GM12865 (cell line): ENCODE measurements around the gene RNF115.

ENCODE experiments used
- DNase-seq: peaks from one replicate; pipeline ENCODE4 v3.0.0; 2010; ENCODE audit warnings: low read depth
- H3K4me3 ChIP-seq: 2 replicates; pipeline ENCODE4 v1.5.1; 2011; ENCODE audit warnings: mild to moderate bottlenecking, low read depth, low read length, control low read depth
- CTCF ChIP-seq: IDR thresholded peaks from 2 replicates; pipeline ENCODE4 v1.5.1; 2011; ENCODE audit warnings: low read length, control low read depth, low read depth, inconsistent platforms; ENCODE audit not compliant: insufficient read depth; ENCODE audit errors: missing control alignments

The RNF115 gene

GRCh38 chr1:145714524-145715111, 109.3 kb downstream of the RNF115 start:
- H3K4me3 ChIP-seq, result no peak overlapping the region
- no peak for TF ChIP-seq CTCF
- no peak for DNase-seq

GRCh38 chr1:145711213-145711651, 112.7 kb downstream of the RNF115 start:
- no peak for DNase-seq
- no peak overlapping the region for H3K4me3 ChIP-seq
- no peak for TF ChIP-seq CTCF

- no peak overlapping the region for H3K4me3 ChIP-seq
- DNase-seq, result no peak
Measured at GRCh38 chr1:145710291-145711027, 113.4 kb downstream of the RNF115 start.

GRCh38 chr1:145708063-145708462, 115.8 kb downstream of the RNF115 start:
- DNase-seq, result peak; percentile 47
- no peak for TF ChIP-seq CTCF
- no peak overlapping the region for H3K4me3 ChIP-seq

More at GRCh38 chr1:145710291-145711027, 113.4 kb downstream of the RNF115 start:
- TF ChIP-seq CTCF, result no peak

- no peak for TF ChIP-seq CTCF
- DNase-seq, result no peak
- no peak within 1 kb of the TSS for H3K4me3 ChIP-seq
Measured at GRCh38 chr1:145707183-145707867, 116.6 kb downstream of the RNF115 start, which contains the start of gene PDZK1. TSS of gene PDZK1 (minus strand) at chr1:145707368. CDS start at chr1:145688021, 19,347 bp downstream.

GRCh38 chr1:145706086-145706664, 117.7 kb downstream of the RNF115 start:
- no peak for DNase-seq

More at GRCh38 chr1:145706086-145706664, 117.7 kb downstream of the RNF115 start:
- H3K4me3 ChIP-seq, result no peak overlapping the region
- no peak for TF ChIP-seq CTCF
